Panc1 (cell line): ENCODE measurements around the gene TRIP10. TPM values are rescaled to one million over a fixed set of nuclear protein-coding genes. Genes with fewer than 3 reads are reported as not detected.

Experiments used
- ATAC-seq: fragments of 200-7000 bp; cut with Tn5 transposase; 2 replicates; pipeline ENCODE4 v1.9.1; 2020; ENCODE audit warnings: mild to moderate bottlenecking, moderate library complexity
- BruUV-seq: library from RNA; stranded (reverse); fragments of 400-500 nt; replicated peaks from 2 replicates; lab custom pipeline; 2021; lab: Mats Ljungman, UMichigan
- CTCF ChIA-PET: fragments of 300-600 bp; sonication (Branson Sonifier 250); formaldehyde crosslinking; loops from one replicate; lab custom pipeline; 2022; ENCODE audit warnings: antibody characterized with exemption; lab: Charles Lee
- POLR2A ChIA-PET: fragments of 300-600 bp; sonication (Branson Sonifier 250); formaldehyde crosslinking; loops from one replicate; lab custom pipeline; 2022; ENCODE audit warnings: antibody characterized with exemption; lab: Charles Lee
- DNase-seq: peaks from one replicate; pipeline ENCODE4 v3.0.0-alpha.2; 2010; ENCODE audit warnings: low read depth, low spot score
- H3K27ac ChIP-seq: 2 replicates; pipeline ENCODE4 v1.5.1; 2011; ENCODE audit warnings: mild to moderate bottlenecking, low read length, inconsistent platforms
- H3K27me3 ChIP-seq: fragments of 200-500 bp; sonication (Bioruptor generic); 2 replicates; pipeline ENCODE4 v1.6.0; 2014; ENCODE audit warnings: low read length, inconsistent platforms; ENCODE audit not compliant: control insufficient read depth, insufficient read depth
- H3K36me3 ChIP-seq: fragments of 200-500 bp; sonication (Bioruptor generic); 2 replicates; pipeline ENCODE4 v1.5.1; 2014; ENCODE audit warnings: inconsistent platforms, mild to moderate bottlenecking, low read length, moderate library complexity; ENCODE audit not compliant: control insufficient read depth, insufficient read depth
- H3K4me1 ChIP-seq: 2 replicates; pipeline ENCODE4 v1.5.1; 2011; ENCODE audit warnings: inconsistent platforms, mild to moderate bottlenecking, low read length, moderate library complexity; ENCODE audit not compliant: control insufficient read depth, insufficient read depth
- H3K4me3 ChIP-seq, 2 experiments: 2 replicates each; pipeline ENCODE4 v1.5.1; 2011 to 2012; ENCODE audit warnings: low read depth in 2 of 2, low read length in 2 of 2, mild to moderate bottlenecking in 2 of 2, inconsistent platforms in 1 of 2, moderate library complexity in 1 of 2
- H3K9me3 ChIP-seq: fragments of 200-500 bp; sonication (Bioruptor generic); 2 replicates; pipeline ENCODE4 v1.5.1; 2014; ENCODE audit warnings: low read depth, mild to moderate bottlenecking, inconsistent platforms, low read length, moderate library complexity; ENCODE audit not compliant: control insufficient read depth, insufficient read depth
- CTCF ChIP-seq: fragments of 450-650 bp; IDR thresholded peaks from 2 replicates; pipeline ENCODE4 v1.5.1; 2017; ENCODE audit warnings: mild to moderate bottlenecking
- POLR2AphosphoS5 ChIP-seq: IDR thresholded peaks from 2 replicates; pipeline ENCODE4 v1.6.1; 2012; ENCODE audit warnings: mild to moderate bottlenecking, low read depth, low read length, moderate library complexity
- REST ChIP-seq, 2 experiments: IDR thresholded peaks; 2 replicates each; pipeline ENCODE4 v1.6.1; 2011 to 2012; ENCODE audit warnings: low read depth in 2 of 2, control low read depth in 1 of 2, low read length in 1 of 2, mild to moderate bottlenecking in 1 of 2, moderate library complexity in 1 of 2; ENCODE audit not compliant: insufficient read depth in 1 of 2
- SIN3A ChIP-seq: IDR thresholded peaks from 2 replicates; pipeline ENCODE4 v1.6.1; 2012; ENCODE audit warnings: low read depth, mild to moderate bottlenecking, low read length, moderate library complexity, borderline replicate concordance; ENCODE audit not compliant: insufficient read depth
- TCF7L2 ChIP-seq: IDR thresholded peaks from 2 replicates; pipeline ENCODE4 v1.6.1; 2011; ENCODE audit warnings: mild to moderate bottlenecking, low read depth, low read length, inconsistent platforms
- in situ Hi-C: cut with HindIII; loops from 2 replicates; pipeline ENCODE4 v1.10.0; 2016; ENCODE audit warnings: low sequenced_read_pairs, low pct_unique_long_range_greater_than_20kb
- intact Hi-C: fragments of 100-400 bp; cut with micrococcal nuclease; formaldehyde crosslinking; loops from one replicate; pipeline ENCODE4 v1.10.0; 2022; ENCODE audit not compliant: unreplicated experiment
- total RNA-seq: library from RNA; stranded (reverse); gene quantifications from one replicate; pipeline ENCODE4 v1.2.1, GENCODE V29; 2021; ENCODE audit not compliant: unreplicated experiment

The TRIP10 gene
- total RNA-seq, 1 experiment from 2014 or later, result 115 TPM

- no peaks in the 10 kb centered on the region for H3K9me3 ChIP-seq
- intact Hi-C loops (no loop called here), in situ Hi-C loops (no loop called here)
- POLR2A ChIA-PET, result no interaction called here
- no peaks in the 10 kb centered on the region; the same call in 1 of the 2 replicates for H3K36me3 ChIP-seq
- H3K27ac ChIP-seq, result no peak overlapping the region
- no peak for TF ChIP-seq REST (IDR thresholded peaks at IDR 0.05; ENCODE audit: insufficient read depth in 1 of 2, low read depth in 2 of 2, low read length in 1 of 2)
- no peak for TF ChIP-seq TCF7L2
- no peak for TF ChIP-seq SIN3A
- no peak for TF ChIP-seq CTCF
- no peak for TF ChIP-seq POLR2AphosphoS5
- no peak for DNase-seq
- BruUV-seq, result no TSS peak
- no peak overlapping the region for H3K4me3 ChIP-seq
- CTCF ChIA-PET, result no interaction called here
- H3K4me1 ChIP-seq, result peaks cover under 1% of the 10 kb centered on the region
- no peaks in the 10 kb centered on the region for H3K27me3 ChIP-seq
- ATAC-seq, result no peak
Observed at GRCh38 chr19:6732803-6733337, 6.6 kb upstream of the TRIP10 start.

GRCh38 chr19:6733338-6734095 is 6.0 kb upstream of the TRIP10 start:
- intact Hi-C loops (no loop called here), in situ Hi-C loops (no loop called here)
- DNase-seq (no peak), ATAC-seq (no peak)
- H3K27ac ChIP-seq, result no peak overlapping the region
- no peaks in the 10 kb centered on the region for H3K9me3 ChIP-seq
- no TSS peak for BruUV-seq
- no peaks in the 10 kb centered on the region for H3K27me3 ChIP-seq
- no peak overlapping the region for H3K4me3 ChIP-seq
- no peak for TF ChIP-seq POLR2AphosphoS5
- no peak for TF ChIP-seq REST (IDR thresholded peaks at IDR 0.05; ENCODE audit: insufficient read depth in 1 of 2, low read depth in 2 of 2, low read length in 1 of 2)
- no peak for TF ChIP-seq TCF7L2
- no peak for TF ChIP-seq SIN3A
- TF ChIP-seq CTCF, result no peak; the same call in 1 of the 2 replicates
- H3K36me3 ChIP-seq, result no peaks in the 10 kb centered on the region; the same call in 1 of the 2 replicates
- ChIA-PET POLR2A (no interaction called here), CTCF (no interaction called here)
- H3K4me1 ChIP-seq, result peaks cover 7% of the 10 kb centered on the region
